Sigmoid colon (tissue), 7 donors: ENCODE measurements around the gene MOCS1. TPM values are rescaled to one million over a fixed set of nuclear protein-coding genes. Genes with fewer than 3 reads are reported as not detected.

Experiments used
- DNase-seq: peaks from one replicate; pipeline ENCODE4 v3.0.0-alpha.2; 2019
- H3K27ac ChIP-seq, 4 donors: fragments of 200-600 bp; sonication (generic); one replicate each; pipeline ENCODE4 v1.5.1; 2016 to 2019; ENCODE audit warnings: mild to moderate bottlenecking in 1 of 4
- H3K27me3 ChIP-seq, 3 donors: fragments of 200-600 bp; sonication (generic); one replicate each; pipeline ENCODE4 v1.5.1; 2019; ENCODE audit warnings: mild to moderate bottlenecking in 1 of 3
- H3K36me3 ChIP-seq, 4 donors: fragments of 200-600 bp; sonication (generic); one replicate each; pipeline ENCODE4 v1.5.1; 2016 to 2019
- H3K4me1 ChIP-seq, 4 donors: fragments of 200-600 bp; sonication (generic); one replicate each; pipeline ENCODE4 v1.5.1; 2017 to 2019
- H3K4me3 ChIP-seq, 4 donors: fragments of 200-600 bp; sonication (generic); one replicate each; pipeline ENCODE4 v1.5.1; 2017 to 2019; ENCODE audit warnings: mild to moderate bottlenecking in 2 of 4, moderate library complexity in 1 of 4
- H3K9me3 ChIP-seq, 4 donors: fragments of 200-600 bp in 3 of 4; sonication (generic) in 3 of 4; one replicate each; pipeline versions ENCODE4 v1.5.1 to v1.6.1; 2013 to 2019
- EP300 ChIP-seq, 4 donors: sonication (generic); formaldehyde crosslinking; IDR thresholded peaks; one replicate each; pipeline ENCODE4 v1.6.1; 2017; ENCODE audit warnings: antibody characterized with exemption in 4 of 4
- POLR2A ChIP-seq, 2 donors: fragments of 450-650 bp; IDR thresholded peaks; one replicate each; pipeline ENCODE4 v1.6.1; 2016; ENCODE audit warnings: antibody characterized with exemption in 2 of 2, mild to moderate bottlenecking in 2 of 2, moderate library complexity in 2 of 2
- POLR2AphosphoS5 ChIP-seq, 4 donors: sonication (generic); formaldehyde crosslinking; IDR thresholded peaks; one replicate each; pipeline ENCODE4 v1.6.1; 2017; ENCODE audit warnings: antibody characterized with exemption in 4 of 4
- WGBS, 2 donors: extraction: QIAGEN DNeasy Blood & Tissue Kit; methylation state at CpG; one replicate each; pipeline ENCODE4 v1.1.7; 2013; 5-methylcytosine and 5-hydroxymethylcytosine counted together
- intact Hi-C: fragments of 100-400 bp; cut with DNase I; formaldehyde crosslinking; loops from one replicate; pipeline ENCODE4 v1.15.1; 2023
- polyA plus RNA-seq, 3 donors: library from polyadenylated mRNA; stranded (reverse); fragments of 200-250 nt; gene quantifications; one replicate each; pipeline ENCODE4 v1.2.3, GENCODE V29; 2013
- total RNA-seq, 4 donors: library from RNA; depleted of rRNA; stranded (reverse); fragments of >200 nt; gene quantifications; one replicate each; pipeline ENCODE4 v1.1.0, GENCODE V29; 2016
- TF ChIP-seq, protein P1 (sequence below), 4 experiments: fragments of 450-650 bp in 3 of 4; fragments of 200-600 bp in 1 of 4; IDR thresholded peaks; one replicate each; pipeline ENCODE4 v1.5.1; 2016 to 2019; ENCODE audit warnings: antibody characterized with exemption in 4 of 4, mild to moderate bottlenecking in 3 of 4, moderate library complexity in 2 of 4
- donor health status: healthy with polysubstance abuse.
- donor health status: Bipolar disorder and iron deficiency.
- donor health status: healthy.

MOCS1 gene
- total and polyA plus RNA-seq, 7 donors: 11.9 to 16.2 (median 13.8) TPM

DNA sequence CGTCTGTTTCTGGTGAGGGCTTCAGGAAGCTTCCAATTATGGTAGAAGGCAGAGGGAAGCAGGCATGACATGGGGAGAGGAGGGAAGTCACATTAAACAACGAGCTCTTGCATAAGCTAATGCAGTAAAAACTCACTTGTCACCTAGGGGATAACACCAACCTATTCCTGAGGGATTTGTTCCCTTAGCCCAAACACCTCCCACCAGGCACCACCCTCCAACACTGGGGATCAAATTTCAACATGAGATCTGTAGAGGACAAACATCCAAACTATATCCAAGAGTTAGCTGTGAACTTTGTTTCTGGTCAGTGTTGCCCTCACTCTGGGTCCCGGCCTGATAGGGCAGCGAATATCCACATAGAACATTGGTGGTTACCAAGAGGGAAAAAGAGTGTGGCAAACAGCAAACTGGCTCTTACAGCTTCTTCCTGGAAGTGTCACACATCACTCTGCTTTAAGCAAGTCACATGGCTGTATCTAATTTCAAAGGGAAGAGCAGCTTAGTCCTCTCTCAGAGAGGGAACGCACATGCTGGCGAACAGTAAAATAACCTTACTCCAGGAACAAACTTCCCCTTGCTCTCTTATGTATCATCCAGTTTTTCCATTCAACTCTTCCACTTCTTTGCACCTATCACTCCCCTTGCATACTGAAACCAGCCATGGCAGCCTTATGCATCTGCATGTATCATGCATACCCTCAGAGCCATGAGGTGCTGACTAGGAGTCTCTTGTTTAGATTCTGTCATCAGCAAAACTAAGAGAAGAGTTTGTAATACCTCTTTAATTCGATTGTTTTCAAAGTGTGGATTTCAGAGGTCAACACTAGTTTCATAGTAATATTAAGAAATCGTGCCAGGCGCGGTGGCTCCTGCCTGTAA is 4.8 kb upstream of the MOCS1 start:
- H3K36me3 ChIP-seq: no peaks in the 10 kb centered on the region
- H3K27me3 ChIP-seq: no peaks in the 10 kb centered on the region
- TF ChIP-seq POLR2AphosphoS5 (IDR thresholded peaks at IDR 0.05) (no peak), EP300 (IDR thresholded peaks at IDR 0.05) (no peak), POLR2A (IDR thresholded peaks at IDR 0.05) (no peak)
- TF ChIP-seq, protein P1, sequence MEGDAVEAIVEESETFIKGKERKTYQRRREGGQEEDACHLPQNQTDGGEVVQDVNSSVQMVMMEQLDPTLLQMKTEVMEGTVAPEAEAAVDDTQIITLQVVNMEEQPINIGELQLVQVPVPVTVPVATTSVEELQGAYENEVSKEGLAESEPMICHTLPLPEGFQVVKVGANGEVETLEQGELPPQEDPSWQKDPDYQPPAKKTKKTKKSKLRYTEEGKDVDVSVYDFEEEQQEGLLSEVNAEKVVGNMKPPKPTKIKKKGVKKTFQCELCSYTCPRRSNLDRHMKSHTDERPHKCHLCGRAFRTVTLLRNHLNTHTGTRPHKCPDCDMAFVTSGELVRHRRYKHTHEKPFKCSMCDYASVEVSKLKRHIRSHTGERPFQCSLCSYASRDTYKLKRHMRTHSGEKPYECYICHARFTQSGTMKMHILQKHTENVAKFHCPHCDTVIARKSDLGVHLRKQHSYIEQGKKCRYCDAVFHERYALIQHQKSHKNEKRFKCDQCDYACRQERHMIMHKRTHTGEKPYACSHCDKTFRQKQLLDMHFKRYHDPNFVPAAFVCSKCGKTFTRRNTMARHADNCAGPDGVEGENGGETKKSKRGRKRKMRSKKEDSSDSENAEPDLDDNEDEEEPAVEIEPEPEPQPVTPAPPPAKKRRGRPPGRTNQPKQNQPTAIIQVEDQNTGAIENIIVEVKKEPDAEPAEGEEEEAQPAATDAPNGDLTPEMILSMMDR (IDR thresholded peaks at IDR 0.05): no peak
- no peak overlapping the region for H3K27ac ChIP-seq
- peaks cover 0 to 7% (median 2%) of the 10 kb centered on the region in 4 donors for H3K4me1 ChIP-seq
- intact Hi-C loops: no loop called here
- no peak overlapping the region for H3K4me3 ChIP-seq
- 85 to 88% methylated on average over 10 of the region's 10 CpGs for WGBS, 2 donors
- no peaks in the 10 kb centered on the region for H3K9me3 ChIP-seq
- no peak for DNase-seq

DNA sequence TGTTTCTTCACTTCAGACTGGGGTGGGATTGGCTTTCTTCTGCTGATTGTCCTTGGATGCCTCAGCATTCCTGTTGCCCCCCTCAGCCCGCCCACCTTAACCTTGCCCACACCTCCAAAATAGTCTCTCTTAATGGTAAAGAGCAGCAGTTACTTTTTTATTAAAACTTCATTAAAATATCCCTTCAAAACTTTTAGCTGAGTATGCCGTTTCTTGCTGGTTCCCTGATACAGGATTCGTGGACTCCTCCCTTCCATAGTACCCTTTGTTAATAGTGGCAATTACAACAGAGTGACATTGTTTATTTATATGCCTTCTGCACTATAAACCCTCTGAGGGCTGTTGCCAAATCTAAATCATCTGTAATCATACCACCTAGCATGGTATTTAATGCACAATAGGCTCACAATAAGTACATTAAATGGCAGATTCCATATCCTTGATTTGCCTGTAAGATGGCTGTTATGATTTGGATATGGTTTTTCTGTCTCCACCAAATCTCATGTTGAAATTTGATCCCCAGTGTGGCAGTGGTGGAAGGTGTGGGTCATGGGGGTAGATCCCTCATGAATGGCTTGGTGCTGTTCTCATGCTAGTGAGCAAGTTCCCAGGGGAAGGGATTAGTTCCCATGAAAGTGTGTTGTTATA is 3.5 kb upstream of the MOCS1 start:
- 36 to 68% methylated on average over 3 of the region's 3 CpGs for WGBS, 2 donors
- intact Hi-C loops: no loop called here

DNA sequence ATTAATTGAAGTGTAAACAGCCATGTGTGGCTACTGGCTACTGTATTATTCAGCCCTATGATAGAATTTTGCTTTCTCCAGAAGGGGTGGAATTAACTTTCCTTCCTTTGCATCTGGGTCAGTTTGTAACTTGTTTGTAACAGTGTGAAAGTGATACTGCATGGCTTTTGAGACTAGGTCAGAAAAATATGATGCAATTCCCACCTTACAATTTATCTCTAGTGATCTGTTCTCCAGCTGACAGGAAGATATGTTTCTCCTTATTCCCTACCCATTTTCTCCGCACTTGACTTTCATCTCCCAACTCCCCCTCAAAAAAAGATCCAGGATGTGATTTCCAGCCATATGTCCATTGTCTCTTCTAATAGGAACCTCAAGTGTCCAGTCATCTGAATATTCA is 2.6 kb upstream of the MOCS1 start:
- H3K27ac ChIP-seq: no peak overlapping the region
- TF ChIP-seq POLR2AphosphoS5 (IDR thresholded peaks at IDR 0.05) (no peak), POLR2A (IDR thresholded peaks at IDR 0.05) (no peak), EP300 (IDR thresholded peaks at IDR 0.05) (no peak)
- TF ChIP-seq, protein P1 (IDR thresholded peaks at IDR 0.05): no peak
- 91 to 98% methylated on average over 1 of the region's 1 CpG for WGBS, 2 donors
- peaks cover 0 to 25% (median 19%) of the 10 kb centered on the region in 4 donors for H3K4me1 ChIP-seq
- H3K4me3 ChIP-seq: no peak overlapping the region
- H3K27me3 ChIP-seq: no peaks in the 10 kb centered on the region
- no peaks in the 10 kb centered on the region for H3K9me3 ChIP-seq
- H3K36me3 ChIP-seq: no peaks in the 10 kb centered on the region
- DNase-seq: no peak
- intact Hi-C loops: no loop called here

More for the DNA sequence above, 3.5 kb upstream of the MOCS1 start:
- no peaks in the 10 kb centered on the region for H3K27me3 ChIP-seq
- H3K9me3 ChIP-seq: no peaks in the 10 kb centered on the region
- H3K36me3 ChIP-seq: no peaks in the 10 kb centered on the region
- H3K27ac ChIP-seq: no peak overlapping the region
- TF ChIP-seq POLR2AphosphoS5 (IDR thresholded peaks at IDR 0.05) (no peak), POLR2A (IDR thresholded peaks at IDR 0.05) (no peak), EP300 (IDR thresholded peaks at IDR 0.05) (no peak)
- TF ChIP-seq, protein P1 (IDR thresholded peaks at IDR 0.05): no peak
- no peak overlapping the region for H3K4me3 ChIP-seq
- peaks cover 0 to 18% (median 12%) of the 10 kb centered on the region in 4 donors for H3K4me1 ChIP-seq
- no peak for DNase-seq

DNA sequence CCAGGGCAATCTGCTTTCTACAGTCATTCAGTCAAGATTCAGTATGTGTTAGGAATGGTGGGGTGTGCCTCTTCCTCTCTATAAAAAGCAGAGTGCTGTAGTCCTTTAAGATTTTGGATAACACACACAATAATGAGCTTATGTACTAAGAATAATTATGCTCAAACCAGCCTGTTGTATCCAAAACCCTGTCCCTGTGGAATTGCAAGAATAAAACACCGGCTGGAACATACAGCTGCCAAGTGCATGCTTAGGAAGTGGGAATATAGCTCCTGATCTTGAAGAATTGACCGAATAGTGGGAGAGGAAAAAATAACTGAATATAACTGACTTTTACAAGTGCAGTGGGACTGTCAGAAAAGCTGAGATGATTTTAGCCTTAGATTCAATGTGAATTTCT is 979 bp upstream of the MOCS1 start:
- Histone ChIP-seq H3K4me1 (peaks cover 0 to 36% (median 19%) of the 10 kb centered on the region in 4 donors), H3K36me3 (no peaks in the 10 kb centered on the region), H3K27me3 (no peaks in the 10 kb centered on the region), H3K27ac (no peak overlapping the region), H3K4me3 (no peak overlapping the region), H3K9me3 (no peaks in the 10 kb centered on the region)
- TF ChIP-seq POLR2A (IDR thresholded peaks at IDR 0.05) (no peak), POLR2AphosphoS5 (IDR thresholded peaks at IDR 0.05) (no peak), EP300 (IDR thresholded peaks at IDR 0.05) (no peak)
- TF ChIP-seq, protein P1 (IDR thresholded peaks at IDR 0.05): no peak
- DNase-seq: no peak
- intact Hi-C loops: no loop called here
- WGBS, 2 donors: 83 to 93% methylated on average over 2 of the region's 2 CpGs
